ENCODE results near the gene SGO2.

SGO2 gene

GRCh38 chr2:200578778-200579177, 52.8 kb downstream of the SGO2 start:
- peak; percentile 80 for TF ChIP-seq CTCF (IDR thresholded peaks at IDR 0.05; ENCODE audit: insufficient read depth, low read depth, low read length, missing control alignments)
- peak; percentile 69 for DNase-seq (ENCODE audit: low read depth)
- H3K4me3 ChIP-seq (ENCODE audit: low read length): no peak overlapping the region

GRCh38 chr2:200584639-200585038, 58.6 kb downstream of the SGO2 start:
- TF ChIP-seq CTCF (IDR thresholded peaks at IDR 0.05; ENCODE audit: insufficient read depth, low read depth, low read length, missing control alignments): no peak
- H3K4me3 ChIP-seq (ENCODE audit: low read length): no peak overlapping the region
- DNase-seq (ENCODE audit: low read depth): no peak

GRCh38 chr2:200585340-200585729, 59.3 kb downstream of the SGO2 start:
- TF ChIP-seq CTCF (IDR thresholded peaks at IDR 0.05; ENCODE audit: insufficient read depth, low read depth, low read length, missing control alignments): no peak
- DNase-seq (ENCODE audit: low read depth): no peak
- peak overlapping the region; percentile 53 for H3K4me3 ChIP-seq (ENCODE audit: low read length)

GRCh38 chr2:200585730-200586643, 60.0 kb downstream of the SGO2 start, which contains the start of gene AOX1:
Gene AOX1 (plus strand): TSS chr2:200586014. CDS start chr2:200586109, 95 bp downstream.
- no peak for TF ChIP-seq CTCF (IDR thresholded peaks at IDR 0.05; ENCODE audit: insufficient read depth, low read depth, low read length, missing control alignments)
- DNase-seq (ENCODE audit: low read depth): peak; percentile 42
- H3K4me3 ChIP-seq (ENCODE audit: low read length): peak within 1 kb of the TSS; percentile 53

GRCh38 chr2:200586644-200586975, 60.6 kb downstream of the SGO2 start:
- DNase-seq (ENCODE audit: low read depth): no peak
- no peak overlapping the region for H3K4me3 ChIP-seq (ENCODE audit: low read length)
- no peak for TF ChIP-seq CTCF (IDR thresholded peaks at IDR 0.05; ENCODE audit: insufficient read depth, low read depth, low read length, missing control alignments)

- no peak overlapping the region for H3K4me3 ChIP-seq (ENCODE audit: low read length)
- TF ChIP-seq CTCF (IDR thresholded peaks at IDR 0.05; ENCODE audit: insufficient read depth, low read depth, low read length, missing control alignments): no peak
- DNase-seq (ENCODE audit: low read depth): no peak
Observed at GRCh38 chr2:200587007-200587616, 61.1 kb downstream of the SGO2 start.

Measured in epithelial cell of esophagus (primary cell).